HCT116 (cell line): Measurements from ENCODE around the gene XYLT1. TPM values are rescaled to one million over a fixed set of nuclear protein-coding genes. Genes with fewer than 3 reads are reported as not detected.

Source experiments
- ATAC-seq: fragments of 200-7000 bp; cut with Tn5 transposase; 2 replicates; pipeline ENCODE4 v1.9.1; 2020; ENCODE audit warnings: mild to moderate bottlenecking, moderate library complexity
- BruUV-seq: library from RNA; stranded (reverse); fragments of 400-500 nt; replicated peaks from 2 replicates; lab custom pipeline; 2021; lab: Mats Ljungman, UMichigan
- CTCF ChIA-PET: fragments of 300-600 bp; sonication (Branson Sonifier 250); formaldehyde crosslinking; loops from one replicate; lab custom pipeline; 2021; ENCODE audit warnings: antibody characterized with exemption; lab: Charles Lee
- POLR2A ChIA-PET: fragments of 300-600, 350-600 bp; sonication (Branson Sonifier 250); formaldehyde crosslinking; loops from one replicate; lab custom pipeline; 2021; ENCODE audit warnings: antibody characterized with exemption; lab: Charles Lee
- RAD21 ChIA-PET, 2 experiments: fragments of 300-600 bp; sonication (Branson Sonifier 250); formaldehyde crosslinking; loops; one replicate each; lab custom pipeline; 2023; ENCODE audit warnings: low total read pairs in 2 of 2; ENCODE audit not compliant: uncharacterized antibody in 2 of 2, unreplicated experiment in 2 of 2, low non-redundant PET in 1 of 2; lab: Charles Lee
- DNase-seq: peaks from one replicate; pipeline ENCODE4 v3.0.0-alpha.2; 2010; ENCODE audit warnings: low read depth, low spot score
- H2AFZ ChIP-seq: fragments of 200-600 bp; shearing (Covaris generic), sonication (generic); 2 replicates; pipeline ENCODE4 v1.6.1; 2017; ENCODE audit warnings: low read depth, mixed run types, mixed read lengths, antibody characterized with exemption, low read length; ENCODE audit not compliant: poor library complexity, severe bottlenecking
- H3K27ac ChIP-seq: 2 replicates; pipeline ENCODE4 v1.5.1; 2012; ENCODE audit warnings: low read depth, low read length
- H3K27me3 ChIP-seq: fragments of 200-600 bp; sonication (generic); 2 replicates; pipeline ENCODE4 v1.6.1; 2016; ENCODE audit warnings: mixed run types, low read length, mixed read lengths; ENCODE audit not compliant: insufficient read depth
- H3K36me3 ChIP-seq, 2 experiments: fragments of 200-500 bp in 1 of 2; fragments of 200-600 bp in 1 of 2; sonication (Bioruptor generic) in 1 of 2; sonication (generic) in 1 of 2; 2 replicates each; pipeline versions ENCODE4 v1.5.1 to v1.6.1; 2014 to 2016; ENCODE audit warnings: low read length in 2 of 2, inconsistent platforms in 1 of 2, mixed read lengths in 1 of 2, mixed run types in 1 of 2; ENCODE audit not compliant: insufficient read depth in 2 of 2, control insufficient read depth in 1 of 2
- H3K4me1 ChIP-seq, 2 experiments: fragments of 200-600 bp in 1 of 2; sonication (generic) in 1 of 2; 2 replicates each; pipeline versions ENCODE4 v1.5.1 to v1.6.1; 2012 to 2017; ENCODE audit warnings: low read length in 2 of 2, inconsistent platforms in 1 of 2, mild to moderate bottlenecking in 1 of 2, mixed read lengths in 1 of 2, mixed run types in 1 of 2, moderate library complexity in 1 of 2; ENCODE audit not compliant: insufficient read depth in 2 of 2, control insufficient read depth in 1 of 2
- H3K4me2 ChIP-seq: fragments of 200-600 bp; sonication (generic); 2 replicates; pipeline ENCODE4 v1.6.1; 2017; ENCODE audit warnings: mixed run types, low read length, mixed read lengths
- H3K4me3 ChIP-seq, 2 experiments: fragments of 200-600 bp in 1 of 2; sonication (generic) in 1 of 2; replicated peaks in 1 of 2; 2 replicates each; pipeline ENCODE4 v1.5.1; 2011 to 2016; ENCODE audit warnings: low read length in 2 of 2, control low read depth in 1 of 2, low read depth in 1 of 2, mild to moderate bottlenecking in 1 of 2, mixed read lengths in 1 of 2, mixed run types in 1 of 2
- H3K79me2 ChIP-seq: fragments of 200-600 bp; sonication (generic); 2 replicates; pipeline ENCODE4 v1.6.1; 2017; ENCODE audit warnings: mild to moderate bottlenecking, mixed run types, low read length, moderate library complexity, mixed read lengths; ENCODE audit not compliant: insufficient read depth
- H3K9ac ChIP-seq: fragments of 200-600 bp; sonication (generic); 2 replicates; pipeline ENCODE4 v1.6.1; 2016; ENCODE audit warnings: low read length, mixed read lengths
- H3K9me2 ChIP-seq: fragments of 200-600 bp; sonication (generic), shearing (Covaris generic); 2 replicates; pipeline ENCODE4 v1.6.1; 2017; ENCODE audit warnings: mixed run types, mild to moderate bottlenecking, moderate library complexity; ENCODE audit not compliant: insufficient read depth
- H3K9me3 ChIP-seq, 2 experiments: fragments of 200-500 bp in 1 of 2; fragments of 200-600 bp in 1 of 2; sonication (Bioruptor generic) in 1 of 2; sonication (generic) in 1 of 2; 2 replicates each; pipeline ENCODE4 v1.6.1; 2014 to 2017; ENCODE audit warnings: low read length in 2 of 2, mixed read lengths in 2 of 2, inconsistent platforms in 1 of 2, low read depth in 1 of 2, mild to moderate bottlenecking in 1 of 2, mixed run types in 1 of 2, moderate library complexity in 1 of 2; ENCODE audit not compliant: control insufficient read depth in 1 of 2, insufficient read depth in 1 of 2
- H4K20me1 ChIP-seq: fragments of 200-600 bp; sonication (generic), shearing (Covaris generic); 2 replicates; pipeline ENCODE4 v1.6.1; 2017; ENCODE audit warnings: mixed run types, mild to moderate bottlenecking, moderate library complexity; ENCODE audit not compliant: insufficient read depth
- POLR2AphosphoS5 ChIP-seq: IDR thresholded peaks from 2 replicates; pipeline ENCODE4 v1.6.1; 2011; ENCODE audit warnings: mild to moderate bottlenecking, low read depth, low read length, moderate library complexity
- RAD21 ChIP-seq: IDR thresholded peaks from 2 replicates; pipeline ENCODE4 v1.6.1; 2012; ENCODE audit warnings: low read depth, mild to moderate bottlenecking
- REST ChIP-seq: IDR thresholded peaks from 2 replicates; pipeline ENCODE4 v1.6.1; 2012; ENCODE audit warnings: low read depth
- TCF7L2 ChIP-seq: IDR thresholded peaks from 2 replicates; pipeline ENCODE4 v1.7.0; 2011; ENCODE audit warnings: borderline replicate concordance, inconsistent platforms; ENCODE audit not compliant: insufficient read depth, insufficient read length; ENCODE audit errors: extremely low read depth
- intact Hi-C: fragments of 100-400 bp; cut with micrococcal nuclease; formaldehyde crosslinking; loops from 2 replicates; pipeline ENCODE4 v1.10.0; 2022
- total RNA-seq: library from RNA; stranded (reverse); gene quantifications from one replicate; pipeline ENCODE4 v1.2.1, GENCODE V29; 2021; ENCODE audit not compliant: unreplicated experiment
- TF ChIP-seq, protein P1 (sequence below), 3 experiments: fragments of 200-600 bp in 1 of 3; sonication (generic) in 1 of 3; IDR thresholded peaks in 2 of 3; conservative IDR thresholded peaks in 1 of 3; 2 replicates each; pipeline ENCODE4 v1.5.1; 2012 to 2017; ENCODE audit warnings: low read depth in 2 of 3, low read length in 2 of 3, antibody characterized with exemption in 1 of 3, borderline replicate concordance in 1 of 3, control low read depth in 1 of 3, mild to moderate bottlenecking in 1 of 3, mixed read lengths in 1 of 3, mixed run types in 1 of 3, moderate library complexity in 1 of 3; ENCODE audit not compliant: insufficient read depth in 1 of 3

XYLT1 gene
- total RNA-seq, 1 experiment from 2014 or later, result 4.5 TPM

GRCh38 chr16:17467923-17468540, 2.7 kb downstream of the XYLT1 start:
- no peaks in the 10 kb centered on the region for H3K36me3 ChIP-seq
- H2AFZ ChIP-seq, result no peak overlapping the region
- ChIA-PET POLR2A (no interaction called here), RAD21 (interaction anchor here in 1 of 2 experiments (0.7 to 1.1 kb wide), 2 partner anchors 190 to 192 kb away, joined by 3 to 4 read pairs; no protein-coding TSS in a partner anchor), CTCF (interaction anchor here (0.6 to 1.9 kb wide), 9 partner anchors 9 to 274 kb away, joined by 3 to 12 read pairs (median 4); no protein-coding TSS in a partner anchor)
- no peak overlapping the region for H3K9ac ChIP-seq
- peaks cover 7% of the 10 kb centered on the region; the same call in 1 of the 2 replicates for H3K27me3 ChIP-seq
- no peak for DNase-seq
- no peak for TF ChIP-seq TCF7L2
- TF ChIP-seq RAD21, result peak; percentile 81
- TF ChIP-seq REST, result no peak
- TF ChIP-seq, protein P1, sequence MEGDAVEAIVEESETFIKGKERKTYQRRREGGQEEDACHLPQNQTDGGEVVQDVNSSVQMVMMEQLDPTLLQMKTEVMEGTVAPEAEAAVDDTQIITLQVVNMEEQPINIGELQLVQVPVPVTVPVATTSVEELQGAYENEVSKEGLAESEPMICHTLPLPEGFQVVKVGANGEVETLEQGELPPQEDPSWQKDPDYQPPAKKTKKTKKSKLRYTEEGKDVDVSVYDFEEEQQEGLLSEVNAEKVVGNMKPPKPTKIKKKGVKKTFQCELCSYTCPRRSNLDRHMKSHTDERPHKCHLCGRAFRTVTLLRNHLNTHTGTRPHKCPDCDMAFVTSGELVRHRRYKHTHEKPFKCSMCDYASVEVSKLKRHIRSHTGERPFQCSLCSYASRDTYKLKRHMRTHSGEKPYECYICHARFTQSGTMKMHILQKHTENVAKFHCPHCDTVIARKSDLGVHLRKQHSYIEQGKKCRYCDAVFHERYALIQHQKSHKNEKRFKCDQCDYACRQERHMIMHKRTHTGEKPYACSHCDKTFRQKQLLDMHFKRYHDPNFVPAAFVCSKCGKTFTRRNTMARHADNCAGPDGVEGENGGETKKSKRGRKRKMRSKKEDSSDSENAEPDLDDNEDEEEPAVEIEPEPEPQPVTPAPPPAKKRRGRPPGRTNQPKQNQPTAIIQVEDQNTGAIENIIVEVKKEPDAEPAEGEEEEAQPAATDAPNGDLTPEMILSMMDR (IDR thresholded peaks at IDR 0.05 in 2 of 3, conservative IDR thresholded peaks at IDR 0.05 in 1 of 3; ENCODE audit: borderline replicate concordance in 1 of 3, insufficient read depth in 1 of 3, low read depth in 2 of 3, low read length in 2 of 3), result peak; percentile 55 to 69 (median 55); a peak in 5 of 6 replicates
- TF ChIP-seq POLR2AphosphoS5, result no peak
- H3K4me3 ChIP-seq, result no peak overlapping the region
- peak; percentile 63 for ATAC-seq
- H3K27ac ChIP-seq, result no peak overlapping the region
- H3K4me1 ChIP-seq, result peaks cover 4 to 13% of the 10 kb centered on the region in 2 experiments; a peak in 2 of 4 replicates
- H3K79me2 ChIP-seq, result no peaks in the 10 kb centered on the region
- no peaks in the 10 kb centered on the region for H3K9me3 ChIP-seq
- no peaks in the 10 kb centered on the region for H4K20me1 ChIP-seq
- no TSS peak for BruUV-seq
- intact Hi-C loops, result loop anchor here (5.0 to 10.0 kb wide), 3 partner anchors 191 to 603 kb away; no protein-coding TSS in a partner anchor
- no peak overlapping the region for H3K4me2 ChIP-seq
- no peaks in the 10 kb centered on the region for H3K9me2 ChIP-seq
